Measurements from ENCODE around the gene CDKAL1.
"Not testable (repeated sequence)": the region's sequence is repeated elsewhere in the genome, so short reads cannot be mapped to it uniquely, and the experiment has no call there.

The CDKAL1 gene

DNA sequence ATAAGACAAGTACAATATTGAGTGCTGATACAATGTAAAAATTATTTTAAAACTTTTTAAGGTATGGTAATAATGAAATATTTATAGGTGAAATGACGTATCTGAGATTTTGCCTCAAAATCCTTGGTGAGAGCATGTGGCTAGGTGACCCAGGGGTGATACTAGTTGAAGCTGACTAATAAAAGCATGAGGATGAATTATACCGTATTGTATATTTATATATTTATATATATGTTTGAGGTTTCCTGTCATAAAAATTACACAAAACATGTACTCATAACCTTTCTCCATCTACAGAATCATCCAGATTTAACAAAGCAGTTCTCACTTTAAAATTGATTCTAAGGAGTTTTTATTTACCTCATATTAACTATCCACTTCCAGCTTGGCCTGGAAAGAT is 358.1 kb downstream of the CDKAL1 start:
- DNase-seq, result no peak

DNA sequence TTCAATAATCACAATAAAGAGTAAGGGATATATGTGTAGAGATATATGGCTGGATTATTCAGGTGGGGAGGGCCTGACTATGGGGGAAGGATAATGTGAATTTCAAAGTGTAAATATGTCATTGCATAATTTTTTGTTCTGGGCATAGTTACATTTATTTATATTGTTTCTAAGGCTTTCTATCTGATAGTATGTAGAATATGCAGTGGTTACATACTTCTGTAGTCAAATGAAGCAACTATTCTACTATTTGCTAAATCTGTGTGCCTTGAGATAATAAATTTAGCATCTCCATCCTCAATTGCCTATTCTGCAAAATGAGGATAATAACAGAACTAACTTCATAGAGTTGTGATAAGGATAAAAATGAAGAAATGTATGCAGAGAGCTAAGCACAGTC is 359.2 kb downstream of the CDKAL1 start:
- DNase-seq, result no peak

DNA sequence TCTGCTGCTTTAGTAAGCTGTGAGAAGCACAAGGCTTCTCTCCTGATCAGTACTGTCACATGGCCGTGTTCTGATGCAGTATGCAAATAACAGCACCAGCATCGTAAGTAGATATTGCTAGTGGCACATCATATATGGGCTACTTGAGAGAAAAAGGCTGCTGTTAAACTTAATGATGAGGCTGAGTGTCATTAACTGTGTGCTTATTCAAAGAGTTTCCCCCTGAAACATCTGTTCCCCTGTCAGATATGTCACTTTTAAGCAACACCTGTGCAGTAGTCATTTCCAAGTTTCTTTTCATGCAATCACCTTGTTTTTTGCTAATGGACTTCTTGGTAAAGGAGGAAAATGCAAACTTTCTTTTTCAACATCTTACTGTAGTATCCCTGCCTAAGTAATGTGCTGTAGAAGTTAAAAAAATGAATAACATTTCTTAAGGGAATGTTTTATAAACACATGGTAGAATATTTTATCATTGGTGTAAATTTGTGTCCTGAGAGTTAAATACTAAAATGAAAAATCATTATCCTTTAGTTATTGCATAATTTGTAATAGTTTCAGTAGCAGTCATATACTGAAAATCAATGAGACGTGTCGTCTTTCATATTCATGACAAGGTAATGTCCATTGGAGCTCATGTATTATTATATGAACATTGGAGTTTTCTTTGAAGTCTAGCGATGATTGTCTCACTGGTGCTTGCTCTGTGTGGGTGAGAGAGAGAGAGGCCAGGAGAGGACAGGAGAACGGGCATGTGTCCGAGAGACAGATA is 366.3 kb downstream of the CDKAL1 start:
- DNase-seq, result peak; percentile 44

DNA sequence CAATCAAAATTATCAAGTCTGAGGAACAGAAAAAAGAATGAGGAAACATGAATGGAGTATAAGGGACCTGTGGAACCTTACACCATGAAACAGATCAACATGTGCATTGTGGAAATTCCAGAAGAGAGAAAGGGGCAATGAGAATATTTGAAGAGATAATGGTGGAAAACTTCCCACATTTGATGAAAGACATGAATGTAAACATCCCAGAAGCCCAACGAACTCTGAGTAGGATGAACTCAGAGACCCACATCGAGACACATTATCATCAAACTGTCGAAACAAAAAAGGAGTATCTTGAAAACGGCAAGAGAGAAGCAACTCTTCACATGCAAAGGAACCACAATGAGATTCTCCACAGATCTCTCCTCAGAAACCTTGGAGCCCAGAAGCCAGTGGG is 371.1 kb downstream of the CDKAL1 start:
- no peak for DNase-seq

DNA sequence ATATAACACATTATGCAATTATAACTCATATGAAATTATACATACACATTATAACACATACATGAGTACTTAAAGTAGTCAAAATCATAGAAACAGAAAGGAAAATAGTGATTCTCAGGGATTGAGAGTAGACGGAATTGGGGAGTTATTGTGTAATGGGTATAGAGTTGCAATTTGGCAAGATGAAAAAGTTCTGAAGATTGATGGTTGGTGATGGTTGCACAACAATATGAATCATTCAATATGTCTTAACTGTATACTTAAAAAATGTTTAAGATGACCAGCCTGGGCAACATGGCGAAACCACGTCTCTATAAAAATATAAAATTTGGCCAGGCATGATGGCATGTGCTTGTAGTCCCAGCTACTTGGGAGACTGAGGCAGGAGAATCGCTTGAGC is 372.7 kb downstream of the CDKAL1 start:
- DNase-seq, result no peak

DNA sequence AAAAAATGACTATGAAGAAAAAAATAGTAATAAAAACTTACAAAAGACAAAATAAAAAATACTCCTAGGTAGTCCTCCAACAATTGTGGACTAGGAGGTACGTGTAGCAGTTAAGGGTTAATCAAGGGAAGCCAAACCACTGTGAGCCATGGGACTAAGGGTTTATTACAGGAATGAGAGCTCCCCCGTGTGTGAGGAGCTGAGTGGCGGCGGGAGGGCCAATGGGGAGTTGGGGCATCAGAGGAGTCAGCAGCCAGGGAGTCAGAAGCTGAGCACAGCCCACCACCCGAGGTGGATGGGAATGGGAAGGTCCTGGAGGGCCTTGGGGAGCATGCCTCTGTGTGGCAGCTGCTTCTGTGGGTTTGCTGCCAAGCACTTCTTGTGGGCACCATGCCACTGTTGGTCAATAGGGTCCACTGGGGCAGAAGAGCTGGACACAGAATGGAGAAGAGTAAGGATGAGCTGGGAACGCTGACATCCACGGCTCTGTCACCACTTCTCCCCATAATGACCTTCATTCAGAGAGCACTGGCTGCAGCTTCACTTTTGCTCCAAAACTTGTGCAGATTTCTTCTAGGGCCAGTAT is 373.3 kb downstream of the CDKAL1 start:
- no peak for DNase-seq

- no peak for DNase-seq
These were observed 375.4 kb downstream of the CDKAL1 start for GRCh38 chr6:20909621-20910020.

- DNase-seq, result no peak
These were observed 377.5 kb downstream of the CDKAL1 start for GRCh38 chr6:20911712-20912111.

GRCh38 chr6:20915156-20915555 is 380.9 kb downstream of the CDKAL1 start:
- no peak for DNase-seq

DNA sequence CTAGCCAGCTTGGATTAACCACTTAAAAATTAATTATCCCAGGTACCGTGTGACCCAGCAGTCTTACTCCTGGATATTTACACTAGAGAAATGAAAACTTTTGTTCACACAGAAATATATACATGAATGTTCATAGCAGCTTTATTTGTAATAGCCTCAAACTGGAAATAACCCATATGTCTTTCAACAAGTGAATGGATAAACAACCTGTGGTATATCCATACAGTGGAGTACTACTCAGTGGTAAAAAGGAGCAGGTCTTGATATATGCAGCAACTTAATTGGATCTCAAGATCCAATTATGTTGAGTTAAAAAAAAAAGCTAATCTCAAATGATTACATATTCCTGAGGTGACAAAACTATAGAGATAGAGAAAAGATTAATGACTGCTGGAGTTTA is 381.4 kb downstream of the CDKAL1 start:
- DNase-seq, result no peak

GRCh38 chr6:20916086-20916485 is 381.8 kb downstream of the CDKAL1 start:
- no peak for DNase-seq

- no peak for DNase-seq
These were observed 384.6 kb downstream of the CDKAL1 start for GRCh38 chr6:20918868-20919267.

GRCh38 chr6:20919677-20920385 is 385.6 kb downstream of the CDKAL1 start:
- DNase-seq, result no peak

DNA sequence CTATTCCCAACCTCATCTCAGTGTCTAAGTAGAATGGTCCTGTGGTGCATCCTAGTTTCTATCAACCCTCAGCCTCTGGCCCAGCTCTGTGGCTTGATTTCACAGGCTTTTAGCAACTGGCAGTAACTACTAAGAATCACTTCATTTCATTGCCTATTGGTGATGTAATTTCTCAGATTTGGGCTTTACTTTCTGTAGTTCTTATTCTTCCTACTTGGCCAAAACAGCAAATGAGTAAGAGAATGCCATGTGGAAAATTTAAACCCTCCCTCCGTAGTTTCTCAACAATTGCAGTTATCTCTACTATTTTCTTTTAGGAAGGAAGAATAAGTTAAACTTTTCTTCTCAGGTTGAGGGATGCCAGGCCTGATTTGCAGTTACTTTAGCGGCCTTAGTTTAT is 387.3 kb downstream of the CDKAL1 start:
- DNase-seq, result no peak

DNA sequence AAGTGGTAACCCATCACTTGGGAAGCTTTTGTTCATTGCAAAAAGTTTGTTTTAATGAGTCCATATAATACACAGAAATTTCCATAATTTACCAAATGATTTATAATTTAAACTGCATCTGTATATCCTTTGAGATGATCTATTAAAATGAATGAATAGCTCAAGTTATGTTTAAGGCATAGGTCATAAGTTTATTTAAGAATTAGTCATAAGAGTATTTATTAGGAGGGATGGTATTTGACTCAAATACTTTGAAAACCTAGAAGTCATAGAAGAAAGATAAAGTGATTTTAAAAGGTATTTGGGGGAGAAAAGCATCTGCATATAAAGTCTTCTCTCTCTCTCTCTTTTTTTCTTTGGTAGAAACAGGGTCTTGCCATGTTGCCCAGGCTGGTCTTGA is 388.5 kb downstream of the CDKAL1 start:
- no peak for DNase-seq

DNA sequence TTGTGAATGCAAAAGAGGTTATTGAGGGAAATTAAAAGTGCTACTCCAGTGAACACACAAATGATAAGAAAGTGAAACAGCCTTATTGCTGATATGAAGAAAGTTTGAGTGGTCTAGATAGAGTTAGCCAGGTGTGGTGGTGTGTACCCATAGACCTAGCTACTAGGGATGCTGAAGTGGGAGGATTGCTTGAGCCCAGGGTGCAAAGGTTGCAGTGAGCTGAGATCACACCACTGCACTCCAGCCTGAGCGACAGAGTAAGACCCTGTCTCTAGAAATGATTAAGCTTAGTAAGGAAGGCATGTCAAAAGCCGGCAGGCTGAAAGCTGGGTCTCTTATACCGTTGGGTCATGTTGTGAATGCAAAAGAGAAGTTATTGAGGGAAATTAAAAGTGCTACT is 389.8 kb downstream of the CDKAL1 start:
- not testable (repeated sequence) for DNase-seq

- no peak for DNase-seq
These were observed 390.8 kb downstream of the CDKAL1 start for GRCh38 chr6:20924911-20925543.

GRCh38 chr6:20927130-20927860 is 393.0 kb downstream of the CDKAL1 start:
- DNase-seq, result no peak

DNA sequence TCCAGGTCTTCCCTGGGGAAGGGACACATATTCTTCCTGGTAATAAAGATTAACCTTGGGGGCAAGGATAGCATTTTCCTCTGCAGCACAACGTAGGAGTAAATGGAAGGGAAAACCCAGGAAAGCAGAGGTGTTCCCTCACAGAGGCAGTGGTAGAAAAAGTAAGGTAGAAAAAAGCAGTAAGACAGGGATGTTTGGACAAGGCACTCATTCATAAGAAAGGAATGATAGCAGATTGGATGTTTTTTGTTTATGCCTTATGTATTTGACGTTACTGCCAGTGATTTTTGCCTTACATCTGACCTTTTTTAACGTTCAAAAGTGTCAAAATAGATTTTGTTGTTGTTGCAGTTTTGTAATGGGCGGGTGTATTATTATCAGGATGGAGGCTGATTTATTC is 395.0 kb downstream of the CDKAL1 start:
- no peak for DNase-seq

DNA sequence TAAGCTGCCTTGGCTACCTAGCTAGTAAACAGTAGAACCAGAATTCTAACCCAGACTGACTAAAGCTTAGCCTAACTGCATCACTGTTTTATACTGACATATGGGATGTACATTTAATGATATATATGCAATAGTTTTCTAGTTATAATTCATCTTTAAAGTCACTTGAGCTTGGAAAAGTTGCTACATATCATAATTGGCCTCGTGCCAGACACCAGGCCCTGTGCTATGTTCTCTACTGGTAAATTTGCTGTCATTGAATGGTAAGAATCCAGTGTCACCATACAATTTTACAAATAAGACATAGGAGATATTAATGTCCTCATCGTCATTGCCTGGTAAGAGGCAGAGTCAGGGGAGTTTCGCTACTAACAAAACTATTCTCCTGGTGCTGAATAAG is 396.8 kb downstream of the CDKAL1 start:
- DNase-seq, result no peak

GRCh38 chr6:20931772-20932171 is 397.5 kb downstream of the CDKAL1 start:
- no peak for DNase-seq

- no peak for DNase-seq
These were observed 398.0 kb downstream of the CDKAL1 start for GRCh38 chr6:20932284-20932683.

Measured in NCI-H1105 treated with DMSO at 0.1 percent for 48 hours (cell line).